Common myeloid progenitor, CD34-positive (primary cell): Measurements from ENCODE around the gene SLC17A5.

Experiments
- CTCF ChIA-PET: fragments of 350-600 bp; sonication (Branson Sonifier 250); formaldehyde crosslinking; loops from one replicate; lab custom pipeline; 2021; ENCODE audit warnings: antibody characterized with exemption; lab: Charles Lee
- POLR2A ChIA-PET: fragments of 350-600 bp; sonication (Branson Sonifier 250); formaldehyde crosslinking; loops from one replicate; lab custom pipeline; 2021; ENCODE audit warnings: antibody characterized with exemption; lab: Charles Lee
- DNase-seq, 3 donors: peaks; one replicate each; pipeline versions ENCODE4 v3.0.0 to v3.0.0-alpha.2; 2013
- H3K27ac ChIP-seq, 2 experiments: 1 replicate in 1 of 2; 2 replicates in 1 of 2; pipeline ENCODE4 v1.7.0; 2013; ENCODE audit warnings: inconsistent platforms in 2 of 2, low read length in 2 of 2, mild to moderate bottlenecking in 2 of 2, low read depth in 1 of 2, moderate library complexity in 1 of 2; ENCODE audit not compliant: severe bottlenecking in 2 of 2, insufficient read depth in 1 of 2, poor library complexity in 1 of 2
- H3K27me3 ChIP-seq, 5 experiments: replicated peaks in 2 of 5; 1 replicate in 3 of 5; 2 replicates in 2 of 5; pipeline versions ENCODE4 v1.6.1 to v1.7.0; 2013; ENCODE audit warnings: low read length in 4 of 5, mild to moderate bottlenecking in 2 of 5, moderate library complexity in 2 of 5, inconsistent platforms in 1 of 5; ENCODE audit not compliant: insufficient read depth in 5 of 5, control insufficient read depth in 4 of 5
- H3K36me3 ChIP-seq, 4 experiments: 1 replicate in 2 of 4; 2 replicates in 2 of 4; pipeline versions ENCODE4 v1.6.1 to v1.7.0; 2013; ENCODE audit warnings: low read length in 3 of 4, control low read depth in 1 of 4, mild to moderate bottlenecking in 1 of 4; ENCODE audit not compliant: control insufficient read depth in 4 of 4, insufficient read depth in 4 of 4
- H3K4me1 ChIP-seq, 4 experiments: 1 replicate in 3 of 4; 2 replicates in 1 of 4; pipeline versions ENCODE4 v1.6.1 to v1.7.1; 2013; ENCODE audit warnings: low read length in 3 of 4, mild to moderate bottlenecking in 3 of 4, control low read depth in 1 of 4, inconsistent platforms in 1 of 4, moderate library complexity in 1 of 4; ENCODE audit not compliant: control insufficient read depth in 4 of 4, insufficient read depth in 4 of 4; ENCODE audit errors: control extremely low read depth in 1 of 4
- H3K4me3 ChIP-seq, 7 experiments: 1 replicate in 4 of 7; 2 replicates in 3 of 7; pipeline versions ENCODE4 v1.5.1 to v1.7.0; 2013; ENCODE audit warnings: mild to moderate bottlenecking in 7 of 7, low read length in 6 of 7, moderate library complexity in 6 of 7, inconsistent platforms in 2 of 7, low read depth in 2 of 7, control low read depth in 1 of 7; ENCODE audit not compliant: insufficient read depth in 4 of 7, control insufficient read depth in 1 of 7; ENCODE audit errors: extremely low read depth in 1 of 7
- H3K9me3 ChIP-seq, 5 experiments: 1 replicate in 4 of 5; 2 replicates in 1 of 5; pipeline versions ENCODE4 v1.6.1 to v1.7.1; 2013; ENCODE audit warnings: low read length in 4 of 5, mild to moderate bottlenecking in 2 of 5, inconsistent platforms in 1 of 5, low read depth in 1 of 5, moderate library complexity in 1 of 5; ENCODE audit not compliant: control insufficient read depth in 4 of 5, insufficient read depth in 2 of 5; ENCODE audit errors: control extremely low read depth in 1 of 5
- WGBS: methylation state at CpG from one replicate; pipeline ENCODE4 v1.1.5; 2013; ENCODE audit not compliant: insufficient coverage; 5-methylcytosine and 5-hydroxymethylcytosine counted together

Gene SLC17A5

DNA sequence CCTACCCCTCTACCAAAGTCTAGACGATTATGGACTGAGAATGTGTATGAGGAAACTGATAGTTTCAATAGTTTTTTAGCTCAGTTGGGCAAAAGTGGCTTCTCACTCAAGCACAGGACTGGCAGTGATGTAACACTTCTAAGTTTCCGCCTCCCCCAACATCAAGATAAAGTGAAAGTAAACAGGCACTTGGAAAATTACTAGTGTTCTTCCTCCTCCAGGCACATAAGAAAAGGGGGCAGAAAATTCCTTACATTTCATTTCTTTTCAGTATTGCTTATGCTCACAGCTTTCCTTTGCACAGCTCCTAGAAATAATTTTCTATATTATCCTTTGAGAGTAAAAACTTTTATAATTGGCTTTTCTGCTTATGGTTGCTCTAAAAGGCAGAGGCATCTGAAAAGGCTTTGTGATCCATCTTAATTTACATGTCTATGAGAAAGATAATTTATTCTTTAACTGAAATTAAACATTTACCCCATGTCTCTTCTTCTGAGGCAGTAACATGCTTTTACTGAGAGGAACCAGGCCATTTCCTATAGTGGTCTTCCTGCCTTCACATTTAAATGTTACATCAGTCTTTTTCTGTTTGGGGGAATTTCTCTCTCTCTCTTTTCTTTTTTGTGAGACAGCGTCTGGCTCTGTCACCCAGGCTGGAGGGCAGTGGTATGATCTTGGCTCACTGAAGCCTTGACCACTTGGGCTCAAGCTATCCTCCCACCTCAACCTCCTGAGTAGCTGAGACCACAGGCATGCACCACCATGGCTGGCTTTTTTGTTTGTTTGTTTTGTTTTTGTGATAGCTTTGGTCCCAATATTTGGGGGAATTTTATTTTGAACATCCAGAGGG, 68.0 kb downstream of the SLC17A5 start:
- Histone ChIP-seq H3K36me3 (no peaks in the 10 kb centered on the region), H3K27me3 (no peaks in the 10 kb centered on the region), H3K4me1 (peaks cover 13 to 25% (median 19%) of the 10 kb centered on the region in 4 experiments), H3K4me3 (peak overlapping the region in 6 of 7 experiments; percentile 44 to 70 (median 56)), H3K27ac (peak overlapping the region; percentile 87 to 95), H3K9me3 (no peaks in the 10 kb centered on the region)
- ChIA-PET CTCF (interaction anchor here (0.6 to 2.0 kb wide), 6 partner anchors 14 to 1633 kb away, joined by 3 to 8 read pairs (median 4); no protein-coding TSS in a partner anchor), POLR2A (interaction anchor here (1.1 to 3.0 kb wide), 2 partner anchors 22 to 65 kb away, joined by 3 to 14 read pairs; partner anchors contain the start of gene EEF1A1)
- DNase-seq, result peak; percentile 74 to 88 (median 82)
- 0% methylated on average over 1 of the region's 3 CpGs for WGBS

DNA sequence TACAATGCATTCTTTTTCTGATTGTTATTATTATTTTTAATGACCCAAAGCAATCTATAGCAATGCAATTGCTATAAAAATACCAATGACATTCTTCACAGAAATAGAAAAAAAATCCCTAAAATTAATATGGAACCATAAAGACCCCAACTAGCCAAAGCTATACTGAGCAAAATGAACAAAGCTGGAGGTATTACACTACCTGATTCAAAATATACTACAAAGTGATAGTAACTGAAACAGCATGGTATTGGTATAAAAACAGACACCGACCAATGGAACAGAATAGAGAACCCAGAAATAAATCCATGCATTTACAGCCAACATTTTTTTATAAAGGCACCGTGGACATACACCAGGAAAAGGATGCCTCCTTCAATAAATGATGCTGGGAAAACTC, 72.5 kb downstream of the SLC17A5 start:
- no peak for DNase-seq
- CTCF ChIA-PET, result interaction anchor here (1.0 to 2.0 kb wide), 3 partner anchors 32 to 59 kb away, joined by 3 to 12 read pairs (median 4); no protein-coding TSS in a partner anchor
- Histone ChIP-seq H3K27ac (peak overlapping the region in 1 of 2 experiments; percentile 84), H3K27me3 (no peaks in the 10 kb centered on the region), H3K4me1 (peaks cover 14 to 35% (median 30%) of the 10 kb centered on the region in 4 experiments), H3K4me3 (no peak overlapping the region), H3K36me3 (no peaks in the 10 kb centered on the region), H3K9me3 (no peaks in the 10 kb centered on the region)
- POLR2A ChIA-PET, result interaction anchor here (1.0 kb wide), 1 partner anchor 66 kb away, joined by 3 read pairs; no protein-coding TSS in a partner anchor
- 94% methylated on average over 2 of the region's 2 CpGs for WGBS

DNA sequence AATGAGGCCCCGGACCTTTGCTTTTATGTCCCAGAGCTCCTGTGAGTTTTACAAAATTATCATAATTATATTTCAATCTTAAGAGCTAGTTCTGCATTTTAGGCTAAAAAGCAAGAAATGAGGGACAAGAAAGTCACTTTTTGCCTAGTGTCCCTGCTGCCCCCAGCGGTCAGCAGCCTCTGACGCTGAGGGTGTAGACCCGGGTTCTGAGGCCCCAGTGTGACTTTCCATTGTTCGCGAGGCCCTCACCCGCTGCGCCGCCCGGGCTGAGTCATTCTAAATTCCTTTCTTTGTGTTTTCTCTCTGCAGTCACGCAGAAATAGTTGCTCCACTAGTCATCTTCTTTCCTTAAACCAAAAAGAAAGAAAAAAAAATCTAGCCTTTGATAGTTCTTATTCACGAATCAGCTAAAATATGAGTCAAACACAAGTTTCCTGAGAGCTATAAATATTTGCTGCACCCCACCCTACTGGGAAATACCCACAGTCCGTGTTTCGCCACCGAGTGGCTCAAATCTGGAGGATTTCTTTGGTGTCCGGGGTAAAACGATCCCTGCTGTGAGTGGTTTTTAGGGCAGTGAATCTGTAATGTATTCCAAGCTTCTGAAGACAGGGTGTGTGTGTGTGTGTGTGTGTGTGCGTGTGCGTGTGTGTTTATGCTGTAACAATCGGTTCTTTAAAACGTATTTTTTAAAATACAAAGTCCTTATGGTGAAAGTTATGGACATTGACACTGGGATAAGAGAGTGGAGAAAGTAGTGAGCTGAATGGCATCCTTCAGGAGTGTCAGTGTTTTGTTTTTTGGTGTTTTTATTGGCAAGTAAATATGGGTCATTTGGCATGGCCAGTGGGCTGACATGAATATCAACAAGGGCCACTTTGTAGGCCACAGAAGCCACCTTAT, 73.3 kb downstream of the SLC17A5 start:
- DNase-seq, result peak; percentile 70 to 86 (median 76)
- peak overlapping the region in 5 of 7 experiments; percentile 17 to 59 (median 54) for H3K4me3 ChIP-seq
- H3K9me3 ChIP-seq, result no peaks in the 10 kb centered on the region
- ChIA-PET POLR2A (interaction anchor here (1.0 to 1.8 kb wide), 2 partner anchors 60 to 65 kb away, joined by 3 to 16 read pairs; partner anchors contain the start of gene EEF1A1), CTCF (interaction anchor here (0.9 to 2.1 kb wide), 14 partner anchors 8 to 67 kb away, joined by 3 to 12 read pairs (median 4); no protein-coding TSS in a partner anchor)
- H3K27me3 ChIP-seq, result no peaks in the 10 kb centered on the region
- H3K4me1 ChIP-seq, result peaks cover 11 to 27% (median 24%) of the 10 kb centered on the region in 4 experiments
- peak overlapping the region; percentile 64 to 84 for H3K27ac ChIP-seq
- H3K36me3 ChIP-seq, result no peaks in the 10 kb centered on the region
- 16% methylated on average over 19 of the region's 21 CpGs for WGBS

DNA sequence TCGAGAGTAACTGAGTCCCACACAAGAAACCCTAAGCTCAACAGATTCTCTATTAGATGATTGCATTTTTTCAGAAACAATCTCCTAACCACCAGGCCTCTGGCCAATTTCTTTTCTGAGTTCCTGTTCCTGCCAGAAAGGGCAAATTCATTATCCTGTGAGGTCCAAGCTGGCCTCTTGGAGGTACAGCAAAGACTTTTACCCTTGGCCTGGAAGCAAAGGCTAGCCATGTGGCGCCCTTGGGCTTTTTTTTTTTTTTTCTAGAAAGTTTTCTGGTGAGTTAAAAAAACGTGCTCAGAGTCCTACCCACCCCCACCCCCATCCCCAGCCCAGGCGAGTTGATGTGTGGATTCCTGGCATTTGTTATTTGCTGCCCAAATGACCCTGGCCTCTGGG, 73.9 kb downstream of the SLC17A5 start:
- H3K36me3 ChIP-seq, result no peaks in the 10 kb centered on the region
- no CpG with 5 or more reads among the region's 4 CpGs for WGBS
- peak overlapping the region; percentile 64 to 84 for H3K27ac ChIP-seq
- POLR2A ChIA-PET, result interaction anchor here (1.8 kb wide), 1 partner anchor 59 kb away, joined by 16 read pairs; the partner anchor contains the start of gene EEF1A1
- H3K4me1 ChIP-seq, result peaks cover 5 to 21% (median 19%) of the 10 kb centered on the region in 4 experiments
- CTCF ChIA-PET, result interaction anchor here (0.9 to 2.1 kb wide), 13 partner anchors 9 to 67 kb away, joined by 3 to 12 read pairs (median 5); no protein-coding TSS in a partner anchor
- peak in 2 of 3 donors; percentile 36 to 48 for DNase-seq
- H3K9me3 ChIP-seq, result no peaks in the 10 kb centered on the region
- no peaks in the 10 kb centered on the region for H3K27me3 ChIP-seq
- H3K4me3 ChIP-seq, result peak overlapping the region in 3 of 7 experiments; percentile 21 to 59 (median 54)

DNA sequence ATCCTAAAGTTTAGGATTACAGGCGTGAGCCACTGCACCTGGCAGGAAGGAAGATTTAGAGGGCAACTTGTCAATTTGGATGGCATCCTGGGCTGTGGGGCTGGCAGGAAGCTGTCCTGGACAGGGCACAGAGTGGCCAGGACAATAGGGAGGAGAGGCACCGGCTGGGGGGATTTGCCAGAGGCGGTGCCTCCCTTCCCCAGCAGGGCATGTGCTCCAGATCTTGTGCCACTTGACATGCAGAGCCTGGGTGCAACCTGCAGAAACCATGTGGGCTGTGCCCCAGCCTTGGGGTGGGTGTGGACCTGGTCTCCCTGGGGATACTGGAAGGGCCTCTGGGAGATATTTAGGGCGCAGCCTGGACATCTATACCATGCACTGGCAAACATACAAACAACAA, 74.4 kb downstream of the SLC17A5 start:
- 95% methylated on average over 2 of the region's 4 CpGs for WGBS
- H3K4me3 ChIP-seq, result peak overlapping the region in 1 of 7 experiments; percentile 21
- ChIA-PET POLR2A (interaction anchor here (1.8 kb wide), 1 partner anchor 59 kb away, joined by 16 read pairs; the partner anchor contains the start of gene EEF1A1), CTCF (interaction anchor here (1.0 to 2.1 kb wide), 11 partner anchors 9 to 66 kb away, joined by 3 to 12 read pairs (median 5); no protein-coding TSS in a partner anchor)
- peak overlapping the region in 1 of 2 experiments; percentile 84 for H3K27ac ChIP-seq
- H3K4me1 ChIP-seq, result peaks cover 5 to 20% (median 19%) of the 10 kb centered on the region in 4 experiments
- no peaks in the 10 kb centered on the region for H3K27me3 ChIP-seq
- no peaks in the 10 kb centered on the region for H3K36me3 ChIP-seq
- no peak for DNase-seq
- no peaks in the 10 kb centered on the region for H3K9me3 ChIP-seq

DNA sequence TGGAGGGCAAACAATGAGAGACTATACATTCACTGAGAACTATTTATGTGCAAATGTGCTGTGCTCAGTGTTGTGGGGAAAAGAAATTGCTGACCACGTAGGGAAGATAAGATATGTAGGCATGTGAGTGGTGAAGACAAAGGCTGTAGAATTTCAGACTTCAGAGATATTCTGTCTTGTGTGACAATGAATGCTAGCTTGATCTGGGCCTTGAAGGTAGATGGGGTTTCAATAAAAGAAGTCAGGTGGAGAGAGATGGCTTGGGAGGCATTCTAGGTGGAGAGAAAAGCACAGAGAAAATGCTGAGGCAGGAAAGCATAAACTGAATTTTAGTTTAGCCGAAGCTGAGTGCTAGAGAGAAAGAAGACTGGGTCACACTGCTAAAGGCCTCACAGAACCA, 76.1 kb downstream of the SLC17A5 start:
- ChIA-PET CTCF (no interaction called here), POLR2A (interaction anchor here (0.7 kb wide), 1 partner anchor 11 kb away, joined by 7 read pairs; no protein-coding TSS in a partner anchor)
- 86% methylated on average over 2 of the region's 2 CpGs for WGBS
- no peak overlapping the region for H3K27ac ChIP-seq
- DNase-seq, result no peak
- H3K9me3 ChIP-seq, result no peaks in the 10 kb centered on the region
- H3K36me3 ChIP-seq, result no peaks in the 10 kb centered on the region
- no peak overlapping the region for H3K4me3 ChIP-seq
- no peaks in the 10 kb centered on the region for H3K27me3 ChIP-seq
- peaks cover 5 to 20% (median 19%) of the 10 kb centered on the region in 4 experiments for H3K4me1 ChIP-seq
